Liver (tissue), 9 donors: ENCODE results near the gene WWOX. TPM values are rescaled to one million over a fixed set of nuclear protein-coding genes. Genes with fewer than 3 reads are reported as not detected.

ENCODE experiments used
- DNase-seq: peaks from one replicate; pipeline ENCODE4 v3.0.0-alpha.2; 2017; ENCODE audit warnings: low spot score
- H3K27ac ChIP-seq, 2 donors: one replicate each; pipeline ENCODE4 v1.7.0; 2013; ENCODE audit warnings: inconsistent platforms in 2 of 2, low read length in 2 of 2, control low read depth in 1 of 2, low read depth in 1 of 2, mild to moderate bottlenecking in 1 of 2
- H3K27me3 ChIP-seq, 4 donors: one replicate each; pipeline versions ENCODE4 v1.6.1 to v1.7.0; 2013; ENCODE audit warnings: low read length in 3 of 4, inconsistent platforms in 1 of 4, mild to moderate bottlenecking in 1 of 4, moderate library complexity in 1 of 4; ENCODE audit not compliant: control insufficient read depth in 4 of 4, insufficient read depth in 4 of 4
- H3K36me3 ChIP-seq, 4 donors: one replicate each; pipeline versions ENCODE4 v1.6.1 to v1.7.0; 2013; ENCODE audit warnings: low read length in 3 of 4, mild to moderate bottlenecking in 3 of 4, low read depth in 1 of 4, moderate library complexity in 1 of 4; ENCODE audit not compliant: control insufficient read depth in 4 of 4, insufficient read depth in 3 of 4
- H3K4me1 ChIP-seq, 4 donors: one replicate each; pipeline versions ENCODE4 v1.6.1 to v1.7.0; 2013; ENCODE audit warnings: low read length in 3 of 4, mild to moderate bottlenecking in 3 of 4, moderate library complexity in 1 of 4; ENCODE audit not compliant: control insufficient read depth in 4 of 4, insufficient read depth in 4 of 4
- H3K4me3 ChIP-seq, 3 donors: one replicate each; pipeline versions ENCODE4 v1.6.1 to v1.7.0; 2013; ENCODE audit warnings: low read length in 3 of 3, control low read depth in 1 of 3, low read depth in 1 of 3, mild to moderate bottlenecking in 1 of 3
- H3K9ac ChIP-seq, 2 donors: one replicate each; pipeline ENCODE4 v1.7.0; 2013; ENCODE audit warnings: low read length in 2 of 2, mild to moderate bottlenecking in 2 of 2, moderate library complexity in 2 of 2, control low read depth in 1 of 2, low read depth in 1 of 2
- H3K9me3 ChIP-seq, 4 donors: one replicate each; pipeline versions ENCODE4 v1.6.1 to v1.7.0; 2013; ENCODE audit warnings: low read length in 3 of 4; ENCODE audit not compliant: control insufficient read depth in 4 of 4
- CTCF ChIP-seq: fragments of 150-350 bp; IDR thresholded peaks from 2 replicates; pipeline ENCODE4 v1.5.1; 2017; ENCODE audit warnings: improper control_type of control experiment, low read depth, low read length; ENCODE audit not compliant: missing input control
- EGR1 ChIP-seq, 2 donors: IDR thresholded peaks; 2 replicates each; pipeline ENCODE4 v1.6.1; 2016 to 2018; ENCODE audit warnings: antibody characterized with exemption in 2 of 2, low read depth in 2 of 2
- FOXA1 ChIP-seq: IDR thresholded peaks from 2 replicates; pipeline ENCODE4 v1.6.1; 2016; ENCODE audit warnings: antibody characterized with exemption
- GABPA ChIP-seq, 2 donors: IDR thresholded peaks in 1 of 2; conservative IDR thresholded peaks in 1 of 2; 2 replicates each; pipeline ENCODE4 v1.6.1; 2016; ENCODE audit warnings: antibody characterized with exemption in 2 of 2, mild to moderate bottlenecking in 1 of 2, moderate library complexity in 1 of 2
- HNF4G ChIP-seq: IDR thresholded peaks from 2 replicates; pipeline ENCODE4 v1.6.1; 2016; ENCODE audit warnings: antibody characterized with exemption
- JUND ChIP-seq, 2 donors: IDR thresholded peaks; 2 replicates each; pipeline ENCODE4 v1.6.1; 2016; ENCODE audit warnings: antibody characterized with exemption in 2 of 2
- MAX ChIP-seq: IDR thresholded peaks from 2 replicates; pipeline ENCODE4 v1.6.1; 2016; ENCODE audit warnings: antibody characterized with exemption
- RAD21 ChIP-seq, 2 donors: IDR thresholded peaks; 2 replicates each; pipeline ENCODE4 v1.6.1; 2016; ENCODE audit warnings: antibody characterized with exemption in 2 of 2, mild to moderate bottlenecking in 2 of 2
- RXRA ChIP-seq, 2 donors: IDR thresholded peaks; 2 replicates each; pipeline ENCODE4 v1.6.1; 2017 to 2018; ENCODE audit warnings: antibody characterized with exemption in 2 of 2, mild to moderate bottlenecking in 1 of 2
- SP1 ChIP-seq: IDR thresholded peaks from 2 replicates; pipeline ENCODE4 v1.6.1; 2018; ENCODE audit warnings: antibody characterized with exemption, mild to moderate bottlenecking
- TAF1 ChIP-seq: conservative IDR thresholded peaks from 2 replicates; pipeline ENCODE4 v1.6.1; 2016; ENCODE audit warnings: antibody characterized with exemption, mild to moderate bottlenecking
- YY1 ChIP-seq: IDR thresholded peaks from 2 replicates; pipeline ENCODE4 v1.6.1; 2016; ENCODE audit warnings: antibody characterized with exemption, mild to moderate bottlenecking
- WGBS: extraction: QIAGEN DNeasy Blood & Tissue Kit; methylation state at CpG from one replicate; pipeline ENCODE4 v1.1.7; 2013; 5-methylcytosine and 5-hydroxymethylcytosine counted together
- polyA plus RNA-seq, 2 donors: library from polyadenylated mRNA; stranded (reverse) in 1 of 2; unstranded in 1 of 2; fragments of 200-250 nt in 1 of 2; fragments of >200 nt in 1 of 2; fragmentation: Nextera tagmentation in 1 of 2; extraction: Ambion mirVana in 1 of 2; gene quantifications; one replicate each; pipeline versions ENCODE4 v1.2.1 to v1.2.3, GENCODE V29; 2013 to 2015
- total RNA-seq, 2 donors: library from RNA; depleted of rRNA; stranded (reverse); fragments of >200 nt; gene quantifications; one replicate each; pipeline ENCODE4 v1.2.3, GENCODE V29; 2014
- TF ChIP-seq, protein P1 (sequence below): IDR thresholded peaks from 2 replicates; pipeline ENCODE4 v1.6.1; 2016; ENCODE audit warnings: antibody characterized with exemption, mild to moderate bottlenecking
- TF ChIP-seq, protein P2 (sequence below): IDR thresholded peaks from 2 replicates; pipeline ENCODE4 v1.6.1; 2016; ENCODE audit warnings: antibody characterized with exemption
- TF ChIP-seq, protein P3 (sequence below): IDR thresholded peaks from 2 replicates; pipeline ENCODE4 v1.6.1; 2016; ENCODE audit warnings: antibody characterized with exemption
- donor health status: healthy.
- donor health status: healthy.
- donor health status: healthy.
- donor health status: healthy.
- donor health status: healthy.

Gene WWOX
- total and polyA plus RNA-seq, 4 donors = 9.8 to 46.0 (median 15.3) TPM

DNA sequence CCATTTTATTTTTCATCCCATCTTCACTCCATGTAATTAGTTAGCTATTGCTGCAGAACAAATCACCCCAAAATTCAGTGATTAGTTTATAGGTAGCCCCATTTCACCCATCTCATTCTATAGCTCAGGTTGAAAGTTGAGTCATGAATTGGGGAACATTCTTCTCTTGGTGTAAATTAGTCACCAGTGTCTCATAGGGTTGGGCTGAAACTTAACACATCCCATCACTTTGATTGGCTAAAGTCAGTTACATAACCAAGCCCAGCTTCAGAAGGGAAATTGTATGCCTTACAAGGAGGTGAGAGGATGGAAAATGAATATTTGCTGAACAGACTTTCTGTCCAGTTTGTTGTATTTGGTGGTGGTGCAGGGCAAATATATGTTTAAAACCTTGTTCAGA is 477.5 kb downstream of the WWOX start:
- no peaks in the 10 kb centered on the region for H3K9me3 ChIP-seq
- no peaks in the 10 kb centered on the region for H3K36me3 ChIP-seq
- no peak for TF ChIP-seq MAX
- no peak overlapping the region for H3K9ac ChIP-seq
- no peaks in the 10 kb centered on the region for H3K4me1 ChIP-seq
- no peak for DNase-seq
- no peak overlapping the region for H3K4me3 ChIP-seq
- no peaks in the 10 kb centered on the region for H3K27me3 ChIP-seq
- no peak overlapping the region for H3K27ac ChIP-seq

- 88% methylated on average over 6 of the region's 6 CpGs for WGBS
- no peak overlapping the region for H3K27ac ChIP-seq
- no peaks in the 10 kb centered on the region for H3K27me3 ChIP-seq
- H3K4me1 ChIP-seq = no peaks in the 10 kb centered on the region
- DNase-seq = no peak
- H3K9me3 ChIP-seq = no peaks in the 10 kb centered on the region
- TF ChIP-seq YY1 (no peak), HNF4G (no peak), MAX (no peak), RAD21 (IDR thresholded peaks at IDR 0.05) (no peak), CTCF (no peak), SP1 (no peak), EGR1 (IDR thresholded peaks at IDR 0.05; ENCODE audit: low read depth in 2 of 2) (no peak), JUND (IDR thresholded peaks at IDR 0.05) (no peak), GABPA (IDR thresholded peaks at IDR 0.05 in 1 of 2, conservative IDR thresholded peaks at IDR 0.05 in 1 of 2) (no peak)
- TF ChIP-seq, protein P1, sequence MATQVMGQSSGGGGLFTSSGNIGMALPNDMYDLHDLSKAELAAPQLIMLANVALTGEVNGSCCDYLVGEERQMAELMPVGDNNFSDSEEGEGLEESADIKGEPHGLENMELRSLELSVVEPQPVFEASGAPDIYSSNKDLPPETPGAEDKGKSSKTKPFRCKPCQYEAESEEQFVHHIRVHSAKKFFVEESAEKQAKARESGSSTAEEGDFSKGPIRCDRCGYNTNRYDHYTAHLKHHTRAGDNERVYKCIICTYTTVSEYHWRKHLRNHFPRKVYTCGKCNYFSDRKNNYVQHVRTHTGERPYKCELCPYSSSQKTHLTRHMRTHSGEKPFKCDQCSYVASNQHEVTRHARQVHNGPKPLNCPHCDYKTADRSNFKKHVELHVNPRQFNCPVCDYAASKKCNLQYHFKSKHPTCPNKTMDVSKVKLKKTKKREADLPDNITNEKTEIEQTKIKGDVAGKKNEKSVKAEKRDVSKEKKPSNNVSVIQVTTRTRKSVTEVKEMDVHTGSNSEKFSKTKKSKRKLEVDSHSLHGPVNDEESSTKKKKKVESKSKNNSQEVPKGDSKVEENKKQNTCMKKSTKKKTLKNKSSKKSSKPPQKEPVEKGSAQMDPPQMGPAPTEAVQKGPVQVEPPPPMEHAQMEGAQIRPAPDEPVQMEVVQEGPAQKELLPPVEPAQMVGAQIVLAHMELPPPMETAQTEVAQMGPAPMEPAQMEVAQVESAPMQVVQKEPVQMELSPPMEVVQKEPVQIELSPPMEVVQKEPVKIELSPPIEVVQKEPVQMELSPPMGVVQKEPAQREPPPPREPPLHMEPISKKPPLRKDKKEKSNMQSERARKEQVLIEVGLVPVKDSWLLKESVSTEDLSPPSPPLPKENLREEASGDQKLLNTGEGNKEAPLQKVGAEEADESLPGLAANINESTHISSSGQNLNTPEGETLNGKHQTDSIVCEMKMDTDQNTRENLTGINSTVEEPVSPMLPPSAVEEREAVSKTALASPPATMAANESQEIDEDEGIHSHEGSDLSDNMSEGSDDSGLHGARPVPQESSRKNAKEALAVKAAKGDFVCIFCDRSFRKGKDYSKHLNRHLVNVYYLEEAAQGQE = no peak
- H3K36me3 ChIP-seq = no peaks in the 10 kb centered on the region
- no peak overlapping the region for H3K9ac ChIP-seq
- no peak overlapping the region for H3K4me3 ChIP-seq
Measured at GRCh38 chr16:78577630-78578029, 478.2 kb downstream of the WWOX start.

DNA sequence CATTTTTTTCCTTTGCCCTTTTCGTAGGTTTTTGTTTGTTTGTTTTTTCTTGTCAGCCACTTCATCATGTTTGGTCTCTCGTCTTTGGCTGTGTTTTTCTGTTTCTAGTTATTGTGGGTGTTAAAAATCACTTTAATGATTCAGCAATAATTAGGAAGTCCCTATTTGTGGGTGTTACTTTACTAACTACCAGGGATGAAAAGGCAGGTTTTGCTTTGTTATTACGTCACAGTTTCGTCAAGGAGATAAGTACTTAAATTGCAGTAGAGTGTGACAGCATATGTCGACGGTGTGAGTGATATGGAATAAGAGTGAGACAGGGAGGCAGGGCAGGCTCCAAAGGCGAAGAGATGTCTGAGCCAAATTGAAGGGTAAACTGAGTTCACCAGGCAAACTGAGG is 479.6 kb downstream of the WWOX start:
- TF ChIP-seq, protein P2, sequence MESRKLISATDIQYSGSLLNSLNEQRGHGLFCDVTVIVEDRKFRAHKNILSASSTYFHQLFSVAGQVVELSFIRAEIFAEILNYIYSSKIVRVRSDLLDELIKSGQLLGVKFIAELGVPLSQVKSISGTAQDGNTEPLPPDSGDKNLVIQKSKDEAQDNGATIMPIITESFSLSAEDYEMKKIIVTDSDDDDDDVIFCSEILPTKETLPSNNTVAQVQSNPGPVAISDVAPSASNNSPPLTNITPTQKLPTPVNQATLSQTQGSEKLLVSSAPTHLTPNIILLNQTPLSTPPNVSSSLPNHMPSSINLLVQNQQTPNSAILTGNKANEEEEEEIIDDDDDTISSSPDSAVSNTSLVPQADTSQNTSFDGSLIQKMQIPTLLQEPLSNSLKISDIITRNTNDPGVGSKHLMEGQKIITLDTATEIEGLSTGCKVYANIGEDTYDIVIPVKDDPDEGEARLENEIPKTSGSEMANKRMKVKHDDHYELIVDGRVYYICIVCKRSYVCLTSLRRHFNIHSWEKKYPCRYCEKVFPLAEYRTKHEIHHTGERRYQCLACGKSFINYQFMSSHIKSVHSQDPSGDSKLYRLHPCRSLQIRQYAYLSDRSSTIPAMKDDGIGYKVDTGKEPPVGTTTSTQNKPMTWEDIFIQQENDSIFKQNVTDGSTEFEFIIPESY = no peak
- TF ChIP-seq, protein P1 = no peak
- no peak for TF ChIP-seq FOXA1
- TF ChIP-seq RAD21 (IDR thresholded peaks at IDR 0.05) = no peak
- no peak for TF ChIP-seq JUND (IDR thresholded peaks at IDR 0.05)
- no peak for TF ChIP-seq TAF1
- TF ChIP-seq HNF4G = no peak
- no peak for TF ChIP-seq RXRA (IDR thresholded peaks at IDR 0.05)
- no peak for TF ChIP-seq GABPA (IDR thresholded peaks at IDR 0.05 in 1 of 2, conservative IDR thresholded peaks at IDR 0.05 in 1 of 2)
- no peak for TF ChIP-seq SP1
- no peak for TF ChIP-seq EGR1 (IDR thresholded peaks at IDR 0.05; ENCODE audit: low read depth in 2 of 2)
- TF ChIP-seq MAX = no peak
- TF ChIP-seq, protein P3, sequence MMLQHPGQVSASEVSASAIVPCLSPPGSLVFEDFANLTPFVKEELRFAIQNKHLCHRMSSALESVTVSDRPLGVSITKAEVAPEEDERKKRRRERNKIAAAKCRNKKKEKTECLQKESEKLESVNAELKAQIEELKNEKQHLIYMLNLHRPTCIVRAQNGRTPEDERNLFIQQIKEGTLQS = no peak
- 84% methylated on average over 7 of the region's 7 CpGs for WGBS

More for the DNA sequence above, 479.6 kb downstream of the WWOX start:
- DNase-seq = no peak
- H3K9ac ChIP-seq = no peak overlapping the region
- H3K4me1 ChIP-seq = no peaks in the 10 kb centered on the region
- H3K9me3 ChIP-seq = no peaks in the 10 kb centered on the region
- H3K36me3 ChIP-seq = no peaks in the 10 kb centered on the region
- H3K27me3 ChIP-seq = no peaks in the 10 kb centered on the region
- H3K27ac ChIP-seq = no peak overlapping the region
- H3K4me3 ChIP-seq = no peak overlapping the region
